ENCODE data around the gene CNN2.

CNN2 gene

GRCh38 chr19:1007399-1008251 is 18.8 kb upstream of the CNN2 start:
- Histone ChIP-seq H3K4me3 (ENCODE audit: low read depth in 1 of 2, low read length in 1 of 2) (no peak overlapping the region), H3K9me3 (no peaks in the 10 kb centered on the region), H3K4me1 (ENCODE audit: control insufficient read depth in 1 of 2, insufficient read depth in 1 of 2, low read depth in 1 of 2, low read length in 1 of 2) (no peaks in the 10 kb centered on the region), H3K27me3 (peaks cover 20% of the 10 kb centered on the region), H3K36me3 (peaks cover 43% of the 10 kb centered on the region), H3K27ac (no peak overlapping the region)
- no peak for TF ChIP-seq CTCF (IDR thresholded peaks at IDR 0.05)

GRCh38 chr19:1008268-1009040 is 18.0 kb upstream of the CNN2 start:
- Histone ChIP-seq H3K36me3 (peaks cover 51% of the 10 kb centered on the region), H3K27me3 (peaks cover 11% of the 10 kb centered on the region), H3K4me3 (ENCODE audit: low read depth in 1 of 2, low read length in 1 of 2) (no peak overlapping the region), H3K9me3 (no peaks in the 10 kb centered on the region), H3K4me1 (ENCODE audit: control insufficient read depth in 1 of 2, insufficient read depth in 1 of 2, low read depth in 1 of 2, low read length in 1 of 2) (no peaks in the 10 kb centered on the region), H3K27ac (no peak overlapping the region)
- TF ChIP-seq CTCF (IDR thresholded peaks at IDR 0.05): no peak

GRCh38 chr19:1009041-1009980 is 17.1 kb upstream of the CNN2 start:
- H3K27me3 ChIP-seq: peaks cover 3% of the 10 kb centered on the region
- H3K4me3 ChIP-seq (ENCODE audit: low read depth in 1 of 2, low read length in 1 of 2): no peak overlapping the region
- no peaks in the 10 kb centered on the region for H3K9me3 ChIP-seq
- no peak for TF ChIP-seq CTCF (IDR thresholded peaks at IDR 0.05)
- H3K36me3 ChIP-seq: peaks cover 59% of the 10 kb centered on the region
- H3K4me1 ChIP-seq (ENCODE audit: control insufficient read depth in 1 of 2, insufficient read depth in 1 of 2, low read depth in 1 of 2, low read length in 1 of 2): no peaks in the 10 kb centered on the region
- H3K27ac ChIP-seq: no peak overlapping the region

GRCh38 chr19:1009981-1010538 is 16.3 kb upstream of the CNN2 start:
- Histone ChIP-seq H3K36me3 (peaks cover 60% of the 10 kb centered on the region), H3K27me3 (no peaks in the 10 kb centered on the region), H3K9me3 (no peaks in the 10 kb centered on the region), H3K27ac (no peak overlapping the region), H3K4me3 (ENCODE audit: low read depth in 1 of 2, low read length in 1 of 2) (no peak overlapping the region), H3K4me1 (ENCODE audit: control insufficient read depth in 1 of 2, insufficient read depth in 1 of 2, low read depth in 1 of 2, low read length in 1 of 2) (no peaks in the 10 kb centered on the region)
- no peak for TF ChIP-seq CTCF (IDR thresholded peaks at IDR 0.05)

Measured in neutrophil (primary cell).